Inferior parietal cortex (tissue), 1 donor: ENCODE measurements around the gene ENOPH1.
"Not testable (repeated sequence)": the region's sequence is repeated elsewhere in the genome, so short reads cannot be mapped to it uniquely, and the experiment has no call there.

Source experiments
- DNase-seq: peaks from one replicate; pipeline ENCODE4 v3.0.0-alpha.2; 2016; ENCODE audit errors: extremely low spot score

The ENOPH1 gene

GRCh38 chr4:82469791-82470345, 39.5 kb downstream of the ENOPH1 start:
- DNase-seq, result peak; percentile 29

GRCh38 chr4:82473080-82473479, 42.7 kb downstream of the ENOPH1 start:
- DNase-seq, result not testable (repeated sequence)

DNA sequence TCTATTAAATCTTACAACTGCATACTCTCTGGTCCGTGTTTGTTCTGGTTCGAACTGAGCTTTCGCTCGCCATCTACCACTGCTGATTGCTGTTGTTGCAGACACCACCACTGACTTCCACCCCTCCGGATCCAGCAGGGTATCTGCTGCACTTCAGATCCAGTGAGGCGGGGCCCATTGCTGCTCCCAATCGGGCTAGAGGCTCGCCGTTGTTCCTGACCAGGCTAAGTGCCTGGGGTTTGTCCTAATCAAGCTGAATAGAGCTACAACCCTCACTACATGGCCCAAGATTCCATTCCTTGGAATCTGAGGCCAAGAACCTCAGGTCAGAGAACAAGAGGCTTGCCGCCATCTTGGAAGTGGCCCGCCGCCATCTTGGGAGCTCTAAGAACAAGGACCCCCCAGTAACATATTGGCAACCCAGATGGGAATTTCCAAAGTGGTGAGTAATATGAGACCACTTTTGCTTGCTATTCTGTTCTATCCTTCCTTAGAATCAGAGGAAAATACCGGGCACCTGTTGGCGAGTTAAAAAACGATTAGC, 43.3 kb downstream of the ENOPH1 start:
- no peak for DNase-seq

- not testable (repeated sequence) for DNase-seq
These were observed 45.5 kb downstream of the ENOPH1 start for GRCh38 chr4:82475931-82476330.

DNA sequence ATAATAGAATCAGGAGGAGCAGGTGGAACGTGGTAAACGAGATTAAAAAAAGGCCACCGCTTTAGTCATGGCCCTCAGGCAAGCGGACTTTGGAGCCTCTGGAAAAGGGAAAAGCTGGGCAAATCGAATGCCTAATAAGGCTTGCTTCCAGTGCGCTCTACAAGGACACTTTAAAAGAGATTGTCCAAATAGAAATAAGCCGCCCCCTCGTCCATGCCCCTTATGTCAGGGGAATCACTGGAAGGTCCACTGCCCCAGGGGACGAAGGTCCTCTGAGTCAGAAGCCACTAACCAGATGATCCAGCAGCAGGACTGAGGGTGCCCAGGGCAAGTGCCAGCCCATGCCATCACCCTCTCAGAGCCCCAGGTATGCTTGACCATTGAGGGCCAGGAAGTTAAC, 47.1 kb downstream of the ENOPH1 start:
- not testable (repeated sequence) for DNase-seq

- no peak for DNase-seq
These were observed 49.2 kb downstream of the ENOPH1 start for GRCh38 chr4:82479562-82479961.

- no peak for DNase-seq
These were observed 50.5 kb downstream of the ENOPH1 start for GRCh38 chr4:82480771-82481505.

DNA sequence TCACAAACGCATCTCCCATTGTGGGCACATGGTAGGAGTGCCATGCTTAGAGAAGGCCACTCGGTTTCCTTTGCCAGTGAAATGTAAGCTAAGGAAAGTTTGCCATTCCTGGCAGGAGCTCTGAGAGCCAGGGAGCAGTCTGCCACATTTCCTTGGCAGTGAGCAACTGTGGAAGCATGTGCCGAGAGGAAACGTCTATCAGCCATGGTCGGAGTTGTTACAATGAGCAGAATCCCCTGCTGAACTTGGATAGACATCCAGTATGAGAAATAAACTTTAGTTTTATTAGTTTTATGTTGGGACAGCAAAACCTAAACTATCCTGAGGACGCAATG, 51.1 kb downstream of the ENOPH1 start:
- no peak for DNase-seq

DNA sequence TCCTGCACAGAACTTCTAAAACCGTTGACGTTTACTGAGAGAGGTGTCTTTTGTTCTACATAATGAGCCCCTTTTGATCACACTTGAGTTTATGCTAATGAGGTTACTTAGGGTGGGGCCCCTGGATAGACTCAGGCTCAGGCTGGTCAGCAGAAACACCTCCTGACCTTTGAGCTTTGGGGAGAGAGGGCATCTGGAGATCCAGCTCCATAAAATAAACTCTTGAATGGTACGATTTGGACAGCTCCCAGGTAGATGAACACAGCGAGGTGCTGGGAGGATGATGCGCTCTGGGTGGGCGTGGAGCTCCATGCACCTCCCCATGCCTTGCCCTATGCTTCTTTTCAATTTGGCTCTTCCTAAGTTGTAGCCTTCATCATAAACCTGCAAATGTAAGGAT, 52.0 kb downstream of the ENOPH1 start:
- DNase-seq, result no peak

GRCh38 chr4:82484996-82485783, 54.8 kb downstream of the ENOPH1 start:
- no peak for DNase-seq

DNA sequence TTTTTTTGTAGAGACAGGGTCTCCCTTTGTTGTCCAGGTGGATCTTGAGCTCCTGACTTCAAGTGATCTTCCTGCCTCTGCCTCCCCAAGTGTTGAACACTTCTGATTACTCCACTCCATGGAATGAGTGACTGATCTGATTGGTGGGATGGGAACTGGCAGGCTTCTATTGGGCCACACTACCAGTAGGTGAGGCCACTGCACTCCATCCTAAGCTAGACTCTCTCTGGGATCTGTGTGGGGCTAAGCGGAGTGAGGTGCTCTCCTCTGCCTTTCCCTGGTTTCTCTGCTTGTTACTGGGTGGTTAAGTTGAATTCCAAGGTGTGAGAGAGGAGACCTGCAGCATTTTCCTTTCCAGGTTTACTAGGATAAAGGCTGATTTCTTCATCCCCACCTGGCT, 58.7 kb downstream of the ENOPH1 start:
- DNase-seq, result no peak

- no peak for DNase-seq
These were observed 59.6 kb downstream of the ENOPH1 start for GRCh38 chr4:82489987-82490386.

- no peak for DNase-seq
These were observed 61.0 kb downstream of the ENOPH1 start for GRCh38 chr4:82491251-82491960.

- DNase-seq, result no peak
These were observed 63.5 kb downstream of the ENOPH1 start for GRCh38 chr4:82493721-82494425.

- no peak for DNase-seq
These were observed 65.3 kb downstream of the ENOPH1 start for GRCh38 chr4:82495666-82496065.

DNA sequence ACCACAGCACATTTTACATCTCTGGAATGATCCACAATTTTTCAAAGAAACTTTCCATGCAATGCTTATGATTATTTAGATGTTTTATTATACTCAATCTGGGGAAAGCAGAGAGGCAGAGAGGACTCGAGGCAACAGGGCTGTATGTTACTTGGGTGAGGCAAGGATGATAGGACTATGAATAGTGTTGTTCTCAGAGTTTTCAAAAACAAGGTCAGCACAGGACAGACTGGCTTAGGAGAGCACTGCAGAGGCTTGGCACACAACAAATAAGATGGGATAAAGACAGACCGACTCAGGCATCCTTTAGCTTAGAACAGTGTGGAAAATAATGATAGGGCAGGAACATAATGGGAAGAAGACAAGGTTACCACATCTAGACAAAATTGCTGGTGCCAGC, 66.0 kb downstream of the ENOPH1 start:
- DNase-seq, result no peak

DNA sequence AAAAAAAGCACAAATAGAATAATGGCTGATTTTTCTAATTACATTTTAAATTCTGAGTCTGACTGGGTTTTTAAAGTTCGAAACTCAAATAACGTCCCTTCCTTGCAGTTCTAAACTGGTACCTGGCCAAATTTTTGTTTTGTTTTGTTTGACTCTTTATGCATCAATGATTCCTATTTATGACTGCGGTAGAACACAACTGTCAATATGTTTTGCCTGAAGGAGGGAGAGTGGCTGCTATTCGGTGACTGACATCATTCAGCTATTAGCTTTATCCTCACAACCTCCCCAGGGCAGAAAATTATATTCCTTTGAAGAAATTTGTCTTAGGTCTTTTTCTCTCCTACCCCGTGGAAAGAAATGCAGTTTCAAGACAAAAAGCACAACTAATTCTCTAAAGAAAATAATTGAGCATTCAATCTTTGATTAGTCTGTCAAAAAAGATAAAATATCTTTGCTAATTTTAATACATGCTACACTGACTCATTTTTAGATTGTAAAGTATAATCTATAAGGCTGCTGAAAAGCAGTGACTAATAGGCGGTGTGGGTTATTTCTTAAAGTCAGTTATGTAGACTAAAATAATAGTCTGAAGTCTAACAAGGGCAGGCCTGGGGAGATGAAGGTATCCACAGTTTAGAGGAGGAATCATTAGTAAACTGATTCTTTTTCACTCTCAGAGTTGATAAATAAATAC, 69.5 kb downstream of the ENOPH1 start:
- no peak for DNase-seq

GRCh38 chr4:82500435-82501153, 70.2 kb downstream of the ENOPH1 start:
- DNase-seq, result no peak

- DNase-seq, result no peak
These were observed 70.7 kb downstream of the ENOPH1 start for GRCh38 chr4:82501154-82501442.

GRCh38 chr4:82508011-82508410, 77.6 kb downstream of the ENOPH1 start:
- DNase-seq, result no peak
